ENCODE data around the gene DNM3. TPM values are rescaled to one million over a fixed set of nuclear protein-coding genes. Genes with fewer than 3 reads are reported as not detected.

The DNM3 gene
- polyA plus RNA-seq, 1 of the 3 experiments (the other 2 are of a cell fraction): 0.43 TPM

- TF ChIP-seq USF2 (IDR thresholded peaks at IDR 0.05; ENCODE audit: borderline replicate concordance, low read depth, low read length) (no peak), SMC3 (IDR thresholded peaks at IDR 0.05; ENCODE audit: low read depth, low read length) (no peak)
Measured at GRCh38 chr1:172169836-172170235, 328.5 kb downstream of the DNM3 start (continued).

- Histone ChIP-seq H4K20me1 (ENCODE audit: insufficient read depth) (no peaks in the 10 kb centered on the region), H3K9ac (no peak overlapping the region), H3K9me2 (no peaks in the 10 kb centered on the region), H3K79me2 (ENCODE audit: insufficient read depth) (no peaks in the 10 kb centered on the region), H3K4me3 (ENCODE audit: low read depth in 2 of 2, low read length in 1 of 2) (no peak overlapping the region), H3K27ac (ENCODE audit: low read depth in 2 of 2, low read length in 1 of 2) (no peak overlapping the region), H3K36me3 (replicated peaks in 1 of 2; ENCODE audit: control insufficient read depth in 1 of 2, insufficient read depth in 2 of 2, low read length in 1 of 2) (no peaks in the 10 kb centered on the region), H3K4me1 (ENCODE audit: control insufficient read depth in 1 of 2, insufficient read depth in 2 of 2, low read depth in 1 of 2, low read length in 1 of 2) (peaks cover 13 to 18% of the 10 kb centered on the region in 2 experiments), H3F3A (replicated peaks; ENCODE audit: insufficient read depth) (peaks cover 13% of the 10 kb centered on the region), H2AFZ (ENCODE audit: low read depth) (no peak overlapping the region), H3K4me2 (no peak overlapping the region), H3K27me3 (ENCODE audit: insufficient read depth) (no peaks in the 10 kb centered on the region), H3K9me3 (no peaks in the 10 kb centered on the region)
- CTCF ChIA-PET: no interaction called here
- WGBS (ENCODE audit: low lambda C conversion rate): 70% methylated on average over 5 of the region's 5 CpGs
- POLR2A ChIA-PET: no interaction called here
- no peak for DNase-seq
- TF ChIP-seq ZBTB33 (IDR thresholded peaks at IDR 0.05; ENCODE audit: borderline replicate concordance, low read depth) (no peak), MXI1 (IDR thresholded peaks at IDR 0.05; ENCODE audit: low read depth, low read length) (no peak), YY1 (IDR thresholded peaks at IDR 0.05; ENCODE audit: low read depth) (no peak), TCF12 (IDR thresholded peaks at IDR 0.05) (peak; percentile 60), USF1 (IDR thresholded peaks at IDR 0.05; ENCODE audit: borderline replicate concordance, low read depth) (0 out of 2 replicates have a peak, but pooled peaks have one; percentile 5), GABPA (IDR thresholded peaks at IDR 0.05; ENCODE audit: low read depth) (no peak), MEF2A (IDR thresholded peaks at IDR 0.05; ENCODE audit: borderline replicate concordance, low read depth) (no peak), CTCF (IDR thresholded peaks at IDR 0.05) (no peak), TEAD4 (IDR thresholded peaks at IDR 0.05; ENCODE audit: borderline replicate concordance, insufficient read depth) (no peak), SIN3A (IDR thresholded peaks at IDR 0.05; ENCODE audit: borderline replicate concordance, low read depth, low read length) (no peak), USF2 (IDR thresholded peaks at IDR 0.05; ENCODE audit: borderline replicate concordance, low read depth, low read length) (no peak), RFX5 (IDR thresholded peaks at IDR 0.05; ENCODE audit: low read length) (no peak), FOXM1 (IDR thresholded peaks at IDR 0.05; ENCODE audit: low read depth) (peak; percentile 36; the same call in 1 of the 2 replicates)
Measured at GRCh38 chr1:172172352-172172831, 331.1 kb downstream of the DNM3 start.
